Kidney (tissue), 14 donors: Measurements from ENCODE around the gene ORC3. TPM values are rescaled to one million over a fixed set of nuclear protein-coding genes. Genes with fewer than 3 reads are reported as not detected.

Experiments used
- DNase-seq, 5 donors: peaks; one replicate each; pipeline ENCODE4 v3.0.0-alpha.2; 2013 to 2020
- FAIRE-seq: peaks from 2 replicates; lab custom pipeline; 2012; peaks lifted over from hg19 to GRCh38; lab: Jason Lieb, UNC
- H3K27ac ChIP-seq, 2 donors: one replicate each; pipeline ENCODE4 v1.7.0; 2013; ENCODE audit warnings: low read depth in 2 of 2, low read length in 2 of 2, inconsistent platforms in 1 of 2
- H3K27me3 ChIP-seq: one replicate; pipeline ENCODE4 v1.7.1; 2013; ENCODE audit warnings: low read length, inconsistent platforms; ENCODE audit not compliant: control insufficient read depth, insufficient read depth
- H3K36me3 ChIP-seq, 3 donors: one replicate each; pipeline versions ENCODE4 v1.7.0 to v1.7.1; 2013; ENCODE audit warnings: low read length in 3 of 3, control low read depth in 1 of 3, inconsistent platforms in 1 of 3; ENCODE audit not compliant: insufficient read depth in 3 of 3, control insufficient read depth in 2 of 3
- H3K4me1 ChIP-seq, 3 donors: one replicate each; pipeline versions ENCODE4 v1.7.0 to v1.7.1; 2013; ENCODE audit warnings: low read length in 3 of 3, inconsistent platforms in 1 of 3, low read depth in 1 of 3; ENCODE audit not compliant: control insufficient read depth in 2 of 3, insufficient read depth in 2 of 3
- H3K4me3 ChIP-seq, 3 donors: one replicate each; pipeline versions ENCODE4 v1.7.0 to v1.8.1; 2013; ENCODE audit warnings: low read length in 3 of 3, control low read depth in 1 of 3, inconsistent platforms in 1 of 3
- H3K9ac ChIP-seq, 3 donors: one replicate each; pipeline versions ENCODE4 v1.7.0 to v1.7.1; 2013; ENCODE audit warnings: low read length in 3 of 3, control low read depth in 1 of 3, inconsistent platforms in 1 of 3
- H3K9me3 ChIP-seq, 3 donors: one replicate each; pipeline versions ENCODE4 v1.7.0 to v1.7.1; 2013; ENCODE audit warnings: low read length in 3 of 3, control low read depth in 1 of 3, inconsistent platforms in 1 of 3; ENCODE audit not compliant: control insufficient read depth in 2 of 3, insufficient read depth in 1 of 3
- intact Hi-C: fragments of 100-400 bp; cut with DNase I; formaldehyde crosslinking; loops from one replicate; pipeline ENCODE4 v1.11.1; 2022
- polyA plus RNA-seq: library from polyadenylated mRNA; stranded (reverse); fragments of 350-450 nt; fragmentation: Illumina TruSeq; extraction: RNeasy Lipid Tissue Mini Kit (QIAGEN cat#74804); gene quantifications from one replicate; pipeline ENCODE4 v1.2.3, GENCODE V29; 2014; ENCODE audit warnings: low read depth, low replicate concordance; ENCODE audit not compliant: insufficient read depth
- total RNA-seq: library from RNA; stranded (reverse); fragmentation: NEBNext Ultra II Directional; extraction: Animal tissue kit (Norgen Biotek cat#: 25700); gene quantifications from one replicate; pipeline ENCODE4 v1.2.1, GENCODE V29; 2021
- TF ChIP-seq, protein P1 (sequence below): IDR thresholded peaks from 3 replicates; pipeline ENCODE4 v1.5.1; 2012; ENCODE audit warnings: mild to moderate bottlenecking, moderate library complexity, borderline replicate concordance; ENCODE audit not compliant: insufficient read depth; ENCODE audit errors: extremely low read depth
- donor health status: control.
- donor health status: control.
- donor health status: control.
- donor health status: control.
- donor health status: control.
- donor health status: DM: yes; HTN: yes; CAD: no.
- donor health status: Normal renal cell carcinoma (clear cell type).

The ORC3 gene
- total and polyA plus RNA-seq, 2 donors from 2014 or later, result 16.4 to 22.7 TPM

DNA sequence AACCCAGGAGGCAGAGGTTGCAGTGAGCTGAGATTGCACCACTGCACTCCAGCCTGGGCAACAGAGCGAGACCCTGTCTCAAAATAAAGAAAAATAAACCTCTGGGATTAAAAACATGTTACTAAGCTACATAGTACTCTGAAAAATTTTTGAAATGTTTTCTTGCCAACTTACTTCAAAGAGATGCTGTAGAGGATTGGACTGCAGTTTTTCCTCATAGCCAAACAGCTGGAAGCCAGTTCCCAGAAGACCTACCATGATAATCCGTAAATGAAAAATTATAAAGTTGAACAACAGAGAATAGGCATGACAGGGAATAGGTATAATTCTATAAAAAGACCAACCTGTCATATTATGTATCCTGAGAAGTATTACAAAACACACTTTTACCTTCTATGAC lies 48.2 kb upstream of the ORC3 start:
- H3K27me3 ChIP-seq, result no peaks in the 10 kb centered on the region
- FAIRE-seq, result no peak
- H3K4me1 ChIP-seq, result peaks cover 0 to 3% (median 0%) of the 10 kb centered on the region in 3 donors
- intact Hi-C loops, result no loop called here
- no peak overlapping the region for H3K4me3 ChIP-seq
- no peak for DNase-seq
- peaks cover 2 to 5% (median 5%) of the 10 kb centered on the region in 3 donors for H3K36me3 ChIP-seq
- TF ChIP-seq, protein P1, sequence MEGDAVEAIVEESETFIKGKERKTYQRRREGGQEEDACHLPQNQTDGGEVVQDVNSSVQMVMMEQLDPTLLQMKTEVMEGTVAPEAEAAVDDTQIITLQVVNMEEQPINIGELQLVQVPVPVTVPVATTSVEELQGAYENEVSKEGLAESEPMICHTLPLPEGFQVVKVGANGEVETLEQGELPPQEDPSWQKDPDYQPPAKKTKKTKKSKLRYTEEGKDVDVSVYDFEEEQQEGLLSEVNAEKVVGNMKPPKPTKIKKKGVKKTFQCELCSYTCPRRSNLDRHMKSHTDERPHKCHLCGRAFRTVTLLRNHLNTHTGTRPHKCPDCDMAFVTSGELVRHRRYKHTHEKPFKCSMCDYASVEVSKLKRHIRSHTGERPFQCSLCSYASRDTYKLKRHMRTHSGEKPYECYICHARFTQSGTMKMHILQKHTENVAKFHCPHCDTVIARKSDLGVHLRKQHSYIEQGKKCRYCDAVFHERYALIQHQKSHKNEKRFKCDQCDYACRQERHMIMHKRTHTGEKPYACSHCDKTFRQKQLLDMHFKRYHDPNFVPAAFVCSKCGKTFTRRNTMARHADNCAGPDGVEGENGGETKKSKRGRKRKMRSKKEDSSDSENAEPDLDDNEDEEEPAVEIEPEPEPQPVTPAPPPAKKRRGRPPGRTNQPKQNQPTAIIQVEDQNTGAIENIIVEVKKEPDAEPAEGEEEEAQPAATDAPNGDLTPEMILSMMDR, result no peak
- H3K9me3 ChIP-seq, result peaks cover 0 to 1% (median 0%) of the 10 kb centered on the region in 3 donors
- no peak overlapping the region for H3K9ac ChIP-seq
- no peak overlapping the region for H3K27ac ChIP-seq

DNA sequence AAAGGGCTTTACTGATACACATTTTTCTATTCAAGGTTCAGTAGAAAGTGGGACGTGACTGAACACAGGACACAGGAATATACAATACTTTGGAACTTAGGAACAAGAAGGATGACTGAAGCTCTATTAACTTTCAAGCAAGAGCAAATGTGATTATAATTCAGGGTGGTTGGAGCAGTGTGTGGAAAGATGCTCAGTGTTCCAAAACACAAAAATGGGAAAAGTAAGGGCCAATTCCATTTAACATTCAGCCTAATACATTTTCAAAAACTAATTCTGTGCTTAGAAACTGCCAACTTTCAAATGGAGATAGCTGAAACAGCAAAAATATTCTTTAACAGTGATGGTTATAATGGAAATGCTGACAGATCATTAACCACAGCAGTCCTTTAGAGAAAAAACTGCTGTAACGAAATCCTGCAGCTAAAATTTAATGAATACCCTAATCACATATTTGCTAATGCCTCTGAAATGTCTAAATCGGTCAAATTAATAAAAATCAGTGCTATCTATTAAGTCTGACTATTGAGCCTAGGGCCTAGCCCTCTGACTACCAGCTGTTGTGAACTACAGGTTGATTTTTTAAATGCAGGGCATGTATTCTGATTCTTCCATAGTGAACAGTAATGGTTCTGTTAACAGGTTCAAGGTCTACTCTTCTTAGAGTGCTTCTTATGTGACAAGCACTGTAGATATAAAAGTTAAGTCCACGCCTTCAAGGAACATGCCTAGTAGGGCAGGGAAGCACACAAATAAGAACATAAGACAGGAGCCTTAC lies 46.0 kb upstream of the ORC3 start:
- peaks cover 2 to 5% (median 5%) of the 10 kb centered on the region in 3 donors for H3K36me3 ChIP-seq
- H3K9me3 ChIP-seq, result peaks cover 0 to 1% (median 0%) of the 10 kb centered on the region in 3 donors
- H3K27me3 ChIP-seq, result no peaks in the 10 kb centered on the region
- TF ChIP-seq, protein P1, result no peak
- no peak overlapping the region for H3K9ac ChIP-seq
- no peak for FAIRE-seq
- no peak overlapping the region for H3K27ac ChIP-seq
- H3K4me1 ChIP-seq, result peaks cover 0 to 3% (median 0%) of the 10 kb centered on the region in 3 donors
- H3K4me3 ChIP-seq, result no peak overlapping the region
- no peak for DNase-seq
- intact Hi-C loops, result no loop called here

DNA sequence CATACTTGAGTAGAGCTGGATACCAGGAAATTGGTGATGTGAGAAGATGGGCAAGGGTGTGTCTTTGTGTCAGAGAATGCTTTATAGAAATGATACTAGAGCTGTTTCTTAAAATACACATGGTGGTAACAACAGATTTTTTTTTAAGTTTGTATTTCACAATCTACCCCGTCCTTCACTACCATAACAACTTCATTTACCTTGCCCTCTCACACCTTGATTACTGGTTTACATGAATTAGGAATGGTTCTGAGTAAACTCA lies 45.5 kb upstream of the ORC3 start:
- H3K27me3 ChIP-seq, result no peaks in the 10 kb centered on the region
- peaks cover under 1 to 5% (median 5%) of the 10 kb centered on the region in 3 donors for H3K36me3 ChIP-seq
- DNase-seq (no peak), FAIRE-seq (no peak)
- intact Hi-C loops, result no loop called here
- H3K9me3 ChIP-seq, result peaks cover 0 to 1% (median 0%) of the 10 kb centered on the region in 3 donors
- no peak overlapping the region for H3K4me3 ChIP-seq
- peaks cover 0 to 3% (median 0%) of the 10 kb centered on the region in 3 donors for H3K4me1 ChIP-seq
- no peak overlapping the region for H3K9ac ChIP-seq
- H3K27ac ChIP-seq, result no peak overlapping the region
- TF ChIP-seq, protein P1, result no peak
